ENCODE data around the gene GOLT1A. TPM values are rescaled to one million over a fixed set of nuclear protein-coding genes. Genes with fewer than 3 reads are reported as not detected.

The GOLT1A gene
- total RNA-seq, 1 donor from 2014 or later, result not detected

GRCh38 chr1:204178487-204179281 is 35.1 kb downstream of the GOLT1A start:
- Mint-ChIP-seq H3K27me3 (ENCODE audit: low read depth) (peaks cover 30% of the 10 kb centered on the region), H3K27ac (ENCODE audit: unreplicated experiment) (no peak overlapping the region), H3K4me1 (ENCODE audit: low read depth) (no peaks in the 10 kb centered on the region), H3K4me3 (ENCODE audit: unreplicated experiment) (no peak overlapping the region), H3K36me3 (ENCODE audit: low read depth) (no peaks in the 10 kb centered on the region), H3K9me3 (ENCODE audit: low read depth) (no peaks in the 10 kb centered on the region)
- no peak for TF ChIP-seq CTCF (IDR thresholded peaks at IDR 0.05)
- no peak for DNase-seq (ENCODE audit: low spot score)

DNA sequence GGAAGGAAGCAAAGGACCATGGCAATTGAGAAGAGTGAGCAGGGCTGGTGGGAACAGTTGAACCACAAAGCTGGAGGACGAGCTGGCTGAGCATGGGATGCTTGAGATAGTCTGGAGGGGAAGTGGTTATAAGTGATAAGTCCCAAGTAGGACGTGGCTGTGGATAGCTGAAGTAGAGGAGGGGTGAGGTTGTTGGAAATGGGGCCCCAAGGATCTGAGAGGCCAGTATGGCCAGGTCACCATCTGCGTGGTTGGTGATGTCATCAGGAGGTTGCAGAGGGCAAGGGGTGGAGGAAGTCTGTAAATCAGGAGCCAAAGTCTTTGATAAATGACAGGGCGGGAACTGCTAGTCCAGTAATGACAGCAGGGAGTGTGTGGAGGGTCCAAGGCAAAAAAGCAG is 36.7 kb downstream of the GOLT1A start:
- no peak overlapping the region for H3K27ac Mint-ChIP-seq (ENCODE audit: unreplicated experiment)
- no peaks in the 10 kb centered on the region for H3K4me1 Mint-ChIP-seq (ENCODE audit: low read depth)
- H3K4me3 Mint-ChIP-seq (ENCODE audit: unreplicated experiment), result no peak overlapping the region
- no peak for DNase-seq (ENCODE audit: low spot score)
- H3K36me3 Mint-ChIP-seq (ENCODE audit: low read depth), result no peaks in the 10 kb centered on the region
- peaks cover 29% of the 10 kb centered on the region for H3K27me3 Mint-ChIP-seq (ENCODE audit: low read depth)
- H3K9me3 Mint-ChIP-seq (ENCODE audit: low read depth), result no peaks in the 10 kb centered on the region
- no peak for TF ChIP-seq CTCF (IDR thresholded peaks at IDR 0.05)

DNA sequence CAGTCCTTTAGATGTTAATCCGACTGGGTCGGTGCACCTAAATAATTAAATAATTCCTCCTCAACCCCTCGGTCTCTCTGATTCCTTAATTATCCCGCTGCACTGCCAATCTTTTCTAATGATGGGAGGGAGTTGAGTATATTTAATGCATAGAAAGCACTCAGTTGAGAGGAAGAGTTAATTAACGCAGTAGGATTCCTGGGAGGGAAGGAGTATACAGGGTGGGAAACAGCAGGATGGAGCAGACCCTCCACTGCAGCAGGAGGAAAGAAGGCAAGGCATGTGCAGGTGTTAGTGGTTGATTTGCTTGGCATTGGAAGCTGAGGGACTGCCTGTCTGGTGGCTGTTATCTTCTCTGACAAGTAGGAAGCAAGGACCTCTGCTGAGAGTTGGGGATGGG is 37.7 kb downstream of the GOLT1A start:
- Mint-ChIP-seq H3K36me3 (ENCODE audit: low read depth) (no peaks in the 10 kb centered on the region), H3K27me3 (ENCODE audit: low read depth) (peaks cover 24% of the 10 kb centered on the region), H3K27ac (ENCODE audit: unreplicated experiment) (no peak overlapping the region), H3K9me3 (ENCODE audit: low read depth) (no peaks in the 10 kb centered on the region), H3K4me3 (ENCODE audit: unreplicated experiment) (no peak overlapping the region), H3K4me1 (ENCODE audit: low read depth) (no peaks in the 10 kb centered on the region)
- no peak for TF ChIP-seq CTCF (IDR thresholded peaks at IDR 0.05)
- no peak for DNase-seq (ENCODE audit: low spot score)

DNA sequence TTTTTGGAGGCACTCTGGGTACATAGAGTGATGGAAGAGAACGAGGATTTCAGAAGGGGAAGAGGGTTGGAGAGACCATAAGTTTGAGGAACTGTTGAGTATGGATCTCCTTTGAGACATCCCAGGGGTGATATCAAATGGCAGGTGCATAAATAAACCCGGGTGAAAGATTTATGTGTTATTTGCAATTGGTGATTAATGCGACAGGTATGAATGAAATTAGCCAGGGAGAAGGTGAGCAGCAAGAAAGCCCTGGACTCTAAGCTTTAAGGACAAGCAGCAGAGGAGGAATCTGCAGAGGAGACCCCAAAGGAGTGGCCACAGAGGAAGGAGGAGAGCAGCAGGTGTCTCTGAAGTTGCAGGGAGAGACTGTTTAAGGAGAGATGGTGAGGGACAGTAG is 38.8 kb downstream of the GOLT1A start:
- DNase-seq (ENCODE audit: low spot score), result no peak
- no peak overlapping the region for H3K27ac Mint-ChIP-seq (ENCODE audit: unreplicated experiment)
- TF ChIP-seq CTCF (IDR thresholded peaks at IDR 0.05), result no peak
- H3K9me3 Mint-ChIP-seq (ENCODE audit: low read depth), result peaks cover 9% of the 10 kb centered on the region
- no peaks in the 10 kb centered on the region for H3K4me1 Mint-ChIP-seq (ENCODE audit: low read depth)
- no peak overlapping the region for H3K4me3 Mint-ChIP-seq (ENCODE audit: unreplicated experiment)
- no peaks in the 10 kb centered on the region for H3K36me3 Mint-ChIP-seq (ENCODE audit: low read depth)
- H3K27me3 Mint-ChIP-seq (ENCODE audit: low read depth), result peaks cover 16% of the 10 kb centered on the region

GRCh38 chr1:204172404-204173029 is 41.3 kb downstream of the GOLT1A start:
- no peak overlapping the region for H3K4me3 Mint-ChIP-seq (ENCODE audit: unreplicated experiment)
- no peak for DNase-seq (ENCODE audit: low spot score)
- H3K27ac Mint-ChIP-seq (ENCODE audit: unreplicated experiment), result no peak overlapping the region
- H3K4me1 Mint-ChIP-seq (ENCODE audit: low read depth), result no peaks in the 10 kb centered on the region
- H3K9me3 Mint-ChIP-seq (ENCODE audit: low read depth), result peaks cover 17% of the 10 kb centered on the region
- TF ChIP-seq CTCF (IDR thresholded peaks at IDR 0.05), result no peak
- H3K36me3 Mint-ChIP-seq (ENCODE audit: low read depth), result peaks cover 2% of the 10 kb centered on the region
- peaks cover 4% of the 10 kb centered on the region for H3K27me3 Mint-ChIP-seq (ENCODE audit: low read depth)

Data from chondrocyte (in vitro differentiated cells).